Chondrocyte (in vitro differentiated cells): ENCODE results near the gene HP1BP3. TPM values are rescaled to one million over a fixed set of nuclear protein-coding genes. Genes with fewer than 3 reads are reported as not detected.

Experiments used
- DNase-seq: peaks from one replicate; pipeline ENCODE4 v3.0.0; 2021; ENCODE audit warnings: mixed read lengths, low spot score
- H3K27ac Mint-ChIP-seq: one replicate; pipeline ENCODE4 v1.8.0; 2021; ENCODE audit warnings: mild to moderate bottlenecking, moderate library complexity, mixed read lengths; ENCODE audit not compliant: unreplicated experiment
- H3K27me3 Mint-ChIP-seq: 2 replicates; pipeline ENCODE4 v1.8.0; 2021; ENCODE audit warnings: low read depth, mixed read lengths
- H3K36me3 Mint-ChIP-seq: 2 replicates; pipeline ENCODE4 v1.8.0; 2021; ENCODE audit warnings: low read depth, mixed read lengths
- H3K4me1 Mint-ChIP-seq: 2 replicates; pipeline ENCODE4 v1.8.0; 2021; ENCODE audit warnings: low read depth, mild to moderate bottlenecking, mixed read lengths
- H3K4me3 Mint-ChIP-seq: one replicate; pipeline ENCODE4 v1.8.0; 2021; ENCODE audit warnings: mild to moderate bottlenecking, moderate library complexity, mixed read lengths; ENCODE audit not compliant: unreplicated experiment
- H3K9me3 Mint-ChIP-seq: 2 replicates; pipeline ENCODE4 v1.8.0; 2021; ENCODE audit warnings: low read depth, mixed read lengths
- CTCF ChIP-seq: fragments of 200-600 bp; sonication (generic); IDR thresholded peaks from 2 replicates; pipeline ENCODE4 v1.5.0; 2021; ENCODE audit warnings: antibody characterized with exemption, mild to moderate bottlenecking, moderate library complexity
- total RNA-seq: library from RNA; stranded (reverse); gene quantifications from 3 replicates; pipeline ENCODE4 v1.2.1, GENCODE V29; 2021

Gene HP1BP3
- total RNA-seq, 1 donor from 2014 or later: 182 TPM

GRCh38 chr1:20723537-20724363 lies 63.4 kb downstream of the HP1BP3 start:
- peak; percentile 90 for DNase-seq
- no peaks in the 10 kb centered on the region for H3K27me3 Mint-ChIP-seq
- H3K9me3 Mint-ChIP-seq: no peaks in the 10 kb centered on the region
- no peak for TF ChIP-seq CTCF
- H3K36me3 Mint-ChIP-seq: no peaks in the 10 kb centered on the region
- H3K4me1 Mint-ChIP-seq: no peaks in the 10 kb centered on the region
- no peak overlapping the region for H3K4me3 Mint-ChIP-seq
- no peak overlapping the region for H3K27ac Mint-ChIP-seq

GRCh38 chr1:20723159-20723536 lies 64.0 kb downstream of the HP1BP3 start:
- no peak overlapping the region for H3K4me3 Mint-ChIP-seq
- peaks cover 1% of the 10 kb centered on the region for H3K4me1 Mint-ChIP-seq
- no peak for DNase-seq
- H3K36me3 Mint-ChIP-seq: no peaks in the 10 kb centered on the region
- H3K9me3 Mint-ChIP-seq: no peaks in the 10 kb centered on the region
- no peak for TF ChIP-seq CTCF
- no peak overlapping the region for H3K27ac Mint-ChIP-seq
- H3K27me3 Mint-ChIP-seq: no peaks in the 10 kb centered on the region

GRCh38 chr1:20721117-20722061 lies 65.7 kb downstream of the HP1BP3 start:
- Mint-ChIP-seq H3K4me1 (peaks cover 6% of the 10 kb centered on the region), H3K27me3 (peaks cover under 1% of the 10 kb centered on the region), H3K27ac (no peak overlapping the region), H3K9me3 (no peaks in the 10 kb centered on the region), H3K36me3 (no peaks in the 10 kb centered on the region), H3K4me3 (no peak overlapping the region)
- DNase-seq: peak; percentile 84
- no peak for TF ChIP-seq CTCF

- Mint-ChIP-seq H3K4me3 (no peak overlapping the region), H3K27me3 (peaks cover 3% of the 10 kb centered on the region), H3K27ac (no peak overlapping the region), H3K36me3 (no peaks in the 10 kb centered on the region), H3K9me3 (no peaks in the 10 kb centered on the region), H3K4me1 (peaks cover 6% of the 10 kb centered on the region)
- DNase-seq: peak; percentile 71
- no peak for TF ChIP-seq CTCF
Measured at GRCh38 chr1:20720631-20721091, 66.4 kb downstream of the HP1BP3 start.
